H54 (cell line): ENCODE data around the gene ABTB1.
"Not testable (repeated sequence)": the region's sequence is repeated elsewhere in the genome, so short reads cannot be mapped to it uniquely, and the experiment has no call there.

Experiments
- DNase-seq: peaks from one replicate; pipeline ENCODE4 v3.0.0; 2011; ENCODE audit warnings: low spot score, mixed read lengths; ENCODE audit not compliant: insufficient read length
- FAIRE-seq: peaks from 3 replicates; lab custom pipeline; 2011; peaks lifted over from hg19 to GRCh38; lab: Jason Lieb, UNC
- POLR2A ChIP-seq: IDR thresholded peaks from 2 replicates; pipeline ENCODE4 v1.6.1; 2011; ENCODE audit warnings: low read depth, mild to moderate bottlenecking, low read length

The ABTB1 gene

GRCh38 chr3:127701280-127701911 is 28.6 kb downstream of the ABTB1 start:
- DNase-seq (no peak), FAIRE-seq (no peak)
- TF ChIP-seq POLR2A, result no peak

- FAIRE-seq (no peak), DNase-seq (no peak)
- no peak for TF ChIP-seq POLR2A
Measured at GRCh38 chr3:127702151-127702578, 29.4 kb downstream of the ABTB1 start.

- DNase-seq, FAIRE-seq: not testable (repeated sequence)
Measured at GRCh38 chr3:127704840-127705239, 32.1 kb downstream of the ABTB1 start.

- TF ChIP-seq POLR2A, result no peak
- DNase-seq (no peak), FAIRE-seq (no peak)
Measured at GRCh38 chr3:127706312-127706711, 33.6 kb downstream of the ABTB1 start.

- no peak for FAIRE-seq
- no peak for TF ChIP-seq POLR2A
- DNase-seq, result no peak
Measured at GRCh38 chr3:127706785-127707351, 34.1 kb downstream of the ABTB1 start.

DNA sequence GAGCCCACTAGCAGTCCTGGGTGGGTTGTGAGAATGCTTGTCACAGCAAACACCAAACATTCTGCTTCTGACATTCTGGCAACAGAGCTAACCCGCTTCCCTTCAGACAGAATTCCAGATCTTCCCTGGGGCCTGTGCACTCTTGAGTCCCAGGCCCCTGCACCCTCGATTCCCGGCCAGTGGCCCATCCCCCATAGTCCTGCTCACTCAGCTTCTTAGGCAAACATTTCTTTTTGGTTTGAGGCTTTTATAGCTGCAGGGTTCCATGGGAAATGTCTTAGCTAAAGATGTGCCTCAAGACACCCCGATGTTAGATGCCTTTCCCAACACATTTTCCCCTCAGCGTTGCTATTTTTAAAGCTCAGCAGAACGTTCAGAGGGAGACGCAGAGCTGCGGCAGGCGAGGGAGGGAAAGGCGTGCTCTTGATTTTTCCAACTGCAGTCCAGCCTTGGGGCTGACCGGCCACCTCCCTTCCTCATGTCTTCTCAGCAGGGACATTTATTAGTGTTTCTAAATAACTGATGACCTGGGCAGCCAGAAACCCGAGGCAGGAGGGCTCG is 35.2 kb downstream of the ABTB1 start:
- no peak for FAIRE-seq
- TF ChIP-seq POLR2A, result no peak
- no peak for DNase-seq

- FAIRE-seq (no peak), DNase-seq (no peak)
- TF ChIP-seq POLR2A, result no peak
Measured at GRCh38 chr3:127708837-127709236, 36.1 kb downstream of the ABTB1 start.

- FAIRE-seq (no peak), DNase-seq (no peak)
- no peak for TF ChIP-seq POLR2A
Measured at GRCh38 chr3:127709320-127710060, 36.7 kb downstream of the ABTB1 start.

DNA sequence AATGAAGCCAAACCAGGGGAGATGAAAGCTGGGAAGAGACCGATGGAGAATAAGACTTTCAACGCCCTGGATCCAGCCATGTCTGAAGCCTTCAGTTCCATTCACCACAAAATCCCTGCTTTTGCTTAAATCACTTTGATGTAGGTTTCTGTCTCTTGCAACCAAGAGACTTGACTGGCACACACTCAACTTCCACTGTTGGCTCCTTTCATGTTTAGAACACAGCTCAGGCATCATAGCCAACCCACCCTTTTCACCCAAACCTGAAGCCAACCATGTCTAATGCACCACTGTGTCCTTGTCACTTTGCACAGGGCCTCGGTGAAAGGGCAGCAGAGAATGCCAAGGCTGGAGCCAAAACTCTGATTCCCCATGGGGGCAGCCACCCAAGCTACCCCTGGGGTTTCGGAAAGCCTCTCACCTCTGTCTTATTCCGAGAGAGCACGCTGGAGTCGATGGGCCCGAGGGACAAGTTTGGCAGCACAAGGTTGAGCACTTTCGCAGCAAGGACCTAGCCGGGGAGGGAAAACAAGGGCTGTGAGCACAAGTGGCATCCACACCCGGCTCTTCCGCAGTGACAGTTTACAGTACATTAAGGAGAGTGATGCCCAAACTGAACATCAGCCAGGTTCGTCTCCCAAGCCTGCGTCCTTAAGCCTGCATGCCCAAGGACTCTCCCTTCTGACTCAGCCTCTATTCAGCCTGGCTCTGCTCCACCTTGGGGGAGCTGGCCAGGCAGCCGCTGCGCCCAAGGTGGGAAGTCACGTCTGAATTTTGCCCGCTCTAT is 37.6 kb downstream of the ABTB1 start:
- no peak for DNase-seq

DNA sequence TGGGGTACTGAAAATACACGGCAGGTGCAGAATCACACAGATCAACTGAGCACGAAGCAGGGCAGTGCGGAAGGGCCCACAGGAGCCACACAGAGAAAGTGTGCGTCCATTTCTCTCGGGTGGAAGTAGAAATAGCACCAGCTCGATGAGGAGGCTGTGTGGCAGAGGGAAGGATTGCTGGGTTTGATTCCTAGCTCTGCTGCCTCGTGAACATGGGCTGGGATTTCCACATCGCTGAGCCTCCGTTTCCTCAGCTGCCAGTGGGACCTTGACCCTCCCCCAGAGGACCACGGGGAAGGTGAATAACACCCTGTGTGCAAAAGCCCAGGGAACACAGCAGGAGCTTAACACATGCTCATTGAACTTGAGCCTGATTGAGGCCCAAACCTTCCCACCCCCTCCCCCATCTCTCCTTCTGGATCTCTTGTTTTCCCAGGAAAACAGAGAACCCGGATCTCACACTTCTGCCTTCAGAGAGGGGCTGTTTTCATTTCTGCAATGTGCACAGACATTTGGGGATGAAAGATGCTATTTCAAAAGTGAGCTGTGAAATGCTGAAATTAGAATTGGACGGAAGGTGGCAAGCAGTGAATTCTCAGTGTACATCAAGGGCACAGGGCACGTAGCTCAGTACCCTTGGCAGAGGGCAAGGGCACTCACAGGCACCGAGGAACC is 38.4 kb downstream of the ABTB1 start:
- TF ChIP-seq POLR2A, result no peak
- FAIRE-seq (no peak), DNase-seq (no peak)

More for the DNA sequence above, 37.6 kb downstream of the ABTB1 start:
- no peak for TF ChIP-seq POLR2A
- FAIRE-seq, result no peak

DNA sequence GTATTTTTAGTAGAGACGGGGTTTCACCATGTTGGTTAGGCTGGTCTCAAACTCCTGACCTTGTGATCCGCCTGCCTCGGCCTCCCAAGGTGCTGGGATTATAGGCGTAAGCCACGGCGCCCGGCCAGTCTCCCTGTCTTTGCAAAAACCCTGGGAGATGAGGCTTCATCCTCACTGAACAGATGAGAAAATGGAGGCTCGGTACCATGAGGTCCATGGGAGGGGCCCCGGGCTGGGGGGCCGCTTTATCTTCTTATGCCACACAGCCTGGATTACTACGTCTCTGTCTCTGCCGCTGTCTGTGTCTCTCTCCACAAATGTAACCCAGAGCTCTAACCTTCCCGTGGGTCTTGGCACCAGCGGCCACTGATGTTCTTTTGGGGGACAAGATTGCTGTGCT is 39.1 kb downstream of the ABTB1 start:
- no peak for FAIRE-seq
- no peak for DNase-seq
- TF ChIP-seq POLR2A, result no peak

DNA sequence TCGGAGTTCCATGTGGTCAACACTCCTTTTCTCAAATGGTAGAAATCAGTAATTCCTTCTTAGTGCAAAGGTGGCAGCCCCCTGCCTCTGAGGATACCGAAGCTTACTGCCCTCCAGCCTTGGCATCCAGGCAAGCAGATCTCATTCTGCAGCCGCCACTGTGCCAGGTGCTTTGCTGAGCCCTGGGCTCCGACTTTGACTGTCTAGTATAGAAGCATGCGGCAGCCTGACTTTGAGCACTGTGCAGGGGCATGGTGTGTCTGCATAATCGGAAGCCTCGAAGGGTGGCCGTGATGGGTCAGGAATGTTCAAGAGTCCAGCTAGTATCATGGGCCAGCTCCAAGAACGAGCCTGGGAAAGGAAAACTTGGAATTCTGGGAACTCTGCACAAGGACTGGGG is 39.7 kb downstream of the ABTB1 start:
- TF ChIP-seq POLR2A, result no peak
- DNase-seq (no peak), FAIRE-seq (no peak)
